ENCODE measurements around the gene CYP2C19. TPM values are rescaled to one million over a fixed set of nuclear protein-coding genes. Genes with fewer than 3 reads are reported as not detected.

The CYP2C19 gene
- total RNA-seq = 1 to 10 TPM in 2 of 4 donors, under 1 TPM in 2; 0.30 to 1.9 (median 1.0) TPM

DNA sequence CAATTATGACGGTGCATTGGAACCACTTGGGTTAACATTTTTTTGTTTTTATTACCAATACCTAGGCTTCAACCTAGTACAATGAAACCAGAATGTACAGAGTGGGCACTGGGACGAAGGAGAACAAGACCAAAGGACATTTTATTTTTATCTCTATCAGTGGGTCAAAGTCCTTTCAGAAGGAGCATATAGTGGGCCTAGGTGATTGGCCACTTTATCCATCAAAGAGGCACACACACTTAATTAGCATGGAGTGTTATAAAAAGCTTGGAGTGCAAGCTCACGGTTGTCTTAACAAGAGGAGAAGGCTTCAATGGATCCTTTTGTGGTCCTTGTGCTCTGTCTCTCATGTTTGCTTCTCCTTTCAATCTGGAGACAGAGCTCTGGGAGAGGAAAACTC, at the start of gene CYP2C19:
CYP2C19 (plus strand) TSS at position 289 of the 400 bp plus-strand sequence; CDS start at position 314, 25 bp downstream.
- DNase-seq (ENCODE audit: low spot score in 2 of 2) = no peak
- H3K4me1 ChIP-seq = no peaks in the 10 kb centered on the region
- H3K27ac ChIP-seq = no peak within 1 kb of the TSS
- H3K4me3 ChIP-seq = no peak within 1 kb of the TSS
- no peaks in the 10 kb centered on the region for H3K9me3 ChIP-seq
- no peaks in the 10 kb centered on the region for H3K36me3 ChIP-seq
- H3K27me3 ChIP-seq = no peaks in the 10 kb centered on the region
- 78% methylated on average over 3 of the region's 3 CpGs for WGBS
- TF ChIP-seq POLR2AphosphoS5 (IDR thresholded peaks at IDR 0.05) (no peak), EP300 (IDR thresholded peaks at IDR 0.05) (no peak), POLR2A (IDR thresholded peaks at IDR 0.05) (no peak)
- TF ChIP-seq, protein P1, sequence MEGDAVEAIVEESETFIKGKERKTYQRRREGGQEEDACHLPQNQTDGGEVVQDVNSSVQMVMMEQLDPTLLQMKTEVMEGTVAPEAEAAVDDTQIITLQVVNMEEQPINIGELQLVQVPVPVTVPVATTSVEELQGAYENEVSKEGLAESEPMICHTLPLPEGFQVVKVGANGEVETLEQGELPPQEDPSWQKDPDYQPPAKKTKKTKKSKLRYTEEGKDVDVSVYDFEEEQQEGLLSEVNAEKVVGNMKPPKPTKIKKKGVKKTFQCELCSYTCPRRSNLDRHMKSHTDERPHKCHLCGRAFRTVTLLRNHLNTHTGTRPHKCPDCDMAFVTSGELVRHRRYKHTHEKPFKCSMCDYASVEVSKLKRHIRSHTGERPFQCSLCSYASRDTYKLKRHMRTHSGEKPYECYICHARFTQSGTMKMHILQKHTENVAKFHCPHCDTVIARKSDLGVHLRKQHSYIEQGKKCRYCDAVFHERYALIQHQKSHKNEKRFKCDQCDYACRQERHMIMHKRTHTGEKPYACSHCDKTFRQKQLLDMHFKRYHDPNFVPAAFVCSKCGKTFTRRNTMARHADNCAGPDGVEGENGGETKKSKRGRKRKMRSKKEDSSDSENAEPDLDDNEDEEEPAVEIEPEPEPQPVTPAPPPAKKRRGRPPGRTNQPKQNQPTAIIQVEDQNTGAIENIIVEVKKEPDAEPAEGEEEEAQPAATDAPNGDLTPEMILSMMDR (IDR thresholded peaks at IDR 0.05) = no peak

DNA sequence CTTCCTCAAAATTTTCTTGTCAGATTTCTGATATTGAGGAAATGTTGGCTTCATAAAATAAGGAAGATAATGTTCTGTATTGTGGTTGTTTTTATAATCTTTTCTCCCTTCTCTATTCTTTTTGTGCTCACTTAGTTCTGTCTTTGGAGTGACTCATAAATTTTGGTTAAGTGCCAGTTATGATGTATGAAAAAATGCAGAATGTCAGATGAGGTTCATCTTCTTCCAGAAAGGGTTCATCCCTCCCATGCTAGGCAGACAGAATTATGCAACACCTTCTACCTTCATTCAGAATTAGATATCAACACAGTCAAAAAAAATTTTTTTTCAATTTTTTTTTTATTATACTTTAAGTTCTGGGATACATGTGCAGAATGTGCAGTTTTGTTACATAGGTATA, 36.6 kb upstream of the CYP2C19 start:
- H3K27me3 ChIP-seq = no peaks in the 10 kb centered on the region
- TF ChIP-seq EP300 (IDR thresholded peaks at IDR 0.05) (no peak), POLR2A (IDR thresholded peaks at IDR 0.05) (no peak), POLR2AphosphoS5 (IDR thresholded peaks at IDR 0.05) (no peak)
- TF ChIP-seq, protein P1 (IDR thresholded peaks at IDR 0.05) = no peak

GRCh38 chr10:94735197-94735596, 27.3 kb upstream of the CYP2C19 start:
- Histone ChIP-seq H3K27ac (no peak overlapping the region), H3K9me3 (no peaks in the 10 kb centered on the region), H3K27me3 (no peaks in the 10 kb centered on the region), H3K4me1 (no peaks in the 10 kb centered on the region), H3K4me3 (no peak overlapping the region), H3K36me3 (no peaks in the 10 kb centered on the region)
- no peak for DNase-seq (ENCODE audit: low spot score in 2 of 2)
- 73% methylated on average over 3 of the region's 3 CpGs for WGBS
- TF ChIP-seq POLR2A (IDR thresholded peaks at IDR 0.05) = no peak
- TF ChIP-seq EP300 (IDR thresholded peaks at IDR 0.05) = no peak
- TF ChIP-seq POLR2AphosphoS5 (IDR thresholded peaks at IDR 0.05) = no peak
- TF ChIP-seq, protein P1 (IDR thresholded peaks at IDR 0.05) = no peak

More for the DNA sequence above, 36.6 kb upstream of the CYP2C19 start:
- Histone ChIP-seq H3K27ac (no peak overlapping the region), H3K9me3 (no peaks in the 10 kb centered on the region), H3K4me1 (no peaks in the 10 kb centered on the region), H3K4me3 (no peak overlapping the region), H3K36me3 (no peaks in the 10 kb centered on the region)
- DNase-seq (ENCODE audit: low spot score in 2 of 2) = no peak

DNA sequence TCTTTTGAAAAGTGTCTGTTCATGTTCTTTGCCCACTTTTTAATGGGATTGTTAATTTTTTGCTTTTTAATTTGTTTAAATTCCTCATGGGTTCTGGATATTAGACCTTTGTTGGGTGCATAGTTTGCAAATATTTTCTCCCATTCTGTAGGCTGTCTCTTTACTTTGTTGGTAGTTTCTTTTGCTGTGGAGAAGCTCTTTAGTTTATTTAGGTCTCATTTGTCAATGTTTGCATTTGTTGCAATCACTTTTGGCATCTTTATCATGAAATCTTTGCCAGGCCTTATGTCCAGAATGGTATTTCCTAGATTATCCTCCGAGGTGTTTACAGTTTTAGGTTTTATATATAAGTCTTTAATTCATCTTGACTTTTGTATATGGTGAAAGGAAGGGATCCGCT, 23.9 kb upstream of the CYP2C19 start:
- TF ChIP-seq POLR2A (IDR thresholded peaks at IDR 0.05) (no peak), EP300 (IDR thresholded peaks at IDR 0.05) (no peak), POLR2AphosphoS5 (IDR thresholded peaks at IDR 0.05) (no peak)
- TF ChIP-seq, protein P1 (IDR thresholded peaks at IDR 0.05) = no peak
- DNase-seq (ENCODE audit: low spot score in 2 of 2) = no peak
- 75% methylated on average over 2 of the region's 2 CpGs for WGBS
- H3K36me3 ChIP-seq = no peaks in the 10 kb centered on the region
- H3K4me3 ChIP-seq = no peak overlapping the region
- no peaks in the 10 kb centered on the region for H3K27me3 ChIP-seq
- H3K27ac ChIP-seq = no peak overlapping the region
- no peaks in the 10 kb centered on the region for H3K4me1 ChIP-seq
- H3K9me3 ChIP-seq = no peaks in the 10 kb centered on the region

DNA sequence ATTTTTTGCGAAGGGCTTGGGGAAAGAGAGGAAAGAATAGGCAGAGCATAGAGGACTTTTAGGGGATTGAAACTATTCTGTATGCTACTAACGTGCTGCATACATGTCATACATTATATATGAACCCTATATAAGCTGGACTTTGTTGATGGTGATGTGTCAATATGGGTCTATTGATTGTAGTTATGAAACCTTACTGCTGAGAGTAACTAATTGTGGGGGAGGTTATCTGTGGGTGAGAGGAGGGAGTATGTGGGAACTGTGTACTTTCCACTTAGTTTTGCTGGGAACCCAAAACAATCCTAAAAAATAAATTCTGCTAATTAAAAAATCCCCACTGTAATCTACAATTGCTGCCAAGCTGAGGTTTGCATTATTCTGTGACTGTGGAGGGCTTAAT, 15.3 kb upstream of the CYP2C19 start:
- TF ChIP-seq POLR2AphosphoS5 (IDR thresholded peaks at IDR 0.05) (no peak), POLR2A (IDR thresholded peaks at IDR 0.05) (no peak)
- no peak overlapping the region for H3K4me3 ChIP-seq
- H3K27ac ChIP-seq = no peak overlapping the region
- H3K36me3 ChIP-seq = no peaks in the 10 kb centered on the region
- no peaks in the 10 kb centered on the region for H3K9me3 ChIP-seq
- 75% methylated on average over 2 of the region's 2 CpGs for WGBS
- no peak for DNase-seq (ENCODE audit: low spot score in 2 of 2)
- H3K4me1 ChIP-seq = no peaks in the 10 kb centered on the region
- H3K27me3 ChIP-seq = no peaks in the 10 kb centered on the region

DNA sequence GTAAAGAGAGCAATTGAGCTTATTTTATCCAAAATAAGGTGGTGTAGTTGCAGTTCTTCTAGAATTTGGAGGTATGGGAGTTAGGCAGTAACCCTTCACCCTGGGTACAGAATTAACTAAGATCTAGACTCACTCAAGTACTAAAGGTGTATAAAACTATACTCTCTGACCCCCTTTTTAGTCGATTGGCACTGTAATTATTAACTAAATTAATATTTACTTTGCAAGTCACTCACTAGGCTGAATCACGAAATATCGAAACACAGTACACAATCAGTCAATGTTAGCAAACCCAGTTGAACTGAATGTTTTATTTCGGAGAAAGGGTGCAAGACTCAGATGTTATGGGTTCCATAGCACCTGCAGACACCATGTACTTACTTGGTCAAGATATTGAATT, 14.6 kb upstream of the CYP2C19 start:
- Histone ChIP-seq H3K27me3 (no peaks in the 10 kb centered on the region), H3K4me3 (no peak overlapping the region), H3K36me3 (no peaks in the 10 kb centered on the region), H3K27ac (no peak overlapping the region), H3K9me3 (no peaks in the 10 kb centered on the region), H3K4me1 (no peaks in the 10 kb centered on the region)
- TF ChIP-seq POLR2AphosphoS5 (IDR thresholded peaks at IDR 0.05) (no peak), POLR2A (IDR thresholded peaks at IDR 0.05) (no peak)
- WGBS = 78% methylated on average over 4 of the region's 4 CpGs
- DNase-seq (ENCODE audit: low spot score in 2 of 2) = no peak
